ENCODE measurements around the gene OR2A12.

DNA sequence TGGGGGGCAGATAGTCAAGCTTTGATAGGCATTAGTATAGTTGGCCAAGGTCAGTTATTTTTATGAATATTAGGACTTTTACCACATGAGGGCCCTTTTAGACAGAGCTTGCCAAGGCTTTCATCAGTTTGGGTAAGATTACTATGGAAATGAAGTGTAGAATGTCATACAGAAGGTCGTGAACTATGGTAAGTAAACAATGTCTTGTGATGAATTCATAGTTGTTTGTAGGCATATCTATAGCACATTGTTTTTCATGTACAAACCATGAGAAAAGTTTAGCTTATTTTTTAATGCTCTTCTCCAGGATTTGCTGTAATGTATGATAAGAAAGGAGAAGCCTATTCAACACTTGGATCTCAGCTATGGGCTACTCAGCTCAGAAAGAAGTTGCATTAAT, 27.6 kb downstream of the OR2A12 start:
- no peak for TF ChIP-seq EP300 (IDR thresholded peaks at IDR 0.05; ENCODE audit: borderline replicate concordance)
- no peak for TF ChIP-seq EGR1 (IDR thresholded peaks at IDR 0.05)
- no peak for TF ChIP-seq CREB1 (IDR thresholded peaks at IDR 0.05; ENCODE audit: low read depth)
- no peak for TF ChIP-seq CEBPB (IDR thresholded peaks at IDR 0.05)
- TF ChIP-seq YY1 (IDR thresholded peaks at IDR 0.05; ENCODE audit: low read depth) = no peak
- no peak for TF ChIP-seq TAF1 (IDR thresholded peaks at IDR 0.05; ENCODE audit: low read depth)
- TF ChIP-seq ZBTB7A (IDR thresholded peaks at IDR 0.05; ENCODE audit: low read depth) = no peak
- TF ChIP-seq, protein P1, sequence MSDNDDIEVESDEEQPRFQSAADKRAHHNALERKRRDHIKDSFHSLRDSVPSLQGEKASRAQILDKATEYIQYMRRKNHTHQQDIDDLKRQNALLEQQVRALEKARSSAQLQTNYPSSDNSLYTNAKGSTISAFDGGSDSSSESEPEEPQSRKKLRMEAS (IDR thresholded peaks at IDR 0.05) = no peak
- TF ChIP-seq, protein P2, sequence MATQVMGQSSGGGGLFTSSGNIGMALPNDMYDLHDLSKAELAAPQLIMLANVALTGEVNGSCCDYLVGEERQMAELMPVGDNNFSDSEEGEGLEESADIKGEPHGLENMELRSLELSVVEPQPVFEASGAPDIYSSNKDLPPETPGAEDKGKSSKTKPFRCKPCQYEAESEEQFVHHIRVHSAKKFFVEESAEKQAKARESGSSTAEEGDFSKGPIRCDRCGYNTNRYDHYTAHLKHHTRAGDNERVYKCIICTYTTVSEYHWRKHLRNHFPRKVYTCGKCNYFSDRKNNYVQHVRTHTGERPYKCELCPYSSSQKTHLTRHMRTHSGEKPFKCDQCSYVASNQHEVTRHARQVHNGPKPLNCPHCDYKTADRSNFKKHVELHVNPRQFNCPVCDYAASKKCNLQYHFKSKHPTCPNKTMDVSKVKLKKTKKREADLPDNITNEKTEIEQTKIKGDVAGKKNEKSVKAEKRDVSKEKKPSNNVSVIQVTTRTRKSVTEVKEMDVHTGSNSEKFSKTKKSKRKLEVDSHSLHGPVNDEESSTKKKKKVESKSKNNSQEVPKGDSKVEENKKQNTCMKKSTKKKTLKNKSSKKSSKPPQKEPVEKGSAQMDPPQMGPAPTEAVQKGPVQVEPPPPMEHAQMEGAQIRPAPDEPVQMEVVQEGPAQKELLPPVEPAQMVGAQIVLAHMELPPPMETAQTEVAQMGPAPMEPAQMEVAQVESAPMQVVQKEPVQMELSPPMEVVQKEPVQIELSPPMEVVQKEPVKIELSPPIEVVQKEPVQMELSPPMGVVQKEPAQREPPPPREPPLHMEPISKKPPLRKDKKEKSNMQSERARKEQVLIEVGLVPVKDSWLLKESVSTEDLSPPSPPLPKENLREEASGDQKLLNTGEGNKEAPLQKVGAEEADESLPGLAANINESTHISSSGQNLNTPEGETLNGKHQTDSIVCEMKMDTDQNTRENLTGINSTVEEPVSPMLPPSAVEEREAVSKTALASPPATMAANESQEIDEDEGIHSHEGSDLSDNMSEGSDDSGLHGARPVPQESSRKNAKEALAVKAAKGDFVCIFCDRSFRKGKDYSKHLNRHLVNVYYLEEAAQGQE (IDR thresholded peaks at IDR 0.05; ENCODE audit: low read depth) = no peak
- TF ChIP-seq NFIC (IDR thresholded peaks at IDR 0.05) = no peak
- TF ChIP-seq, protein P3, sequence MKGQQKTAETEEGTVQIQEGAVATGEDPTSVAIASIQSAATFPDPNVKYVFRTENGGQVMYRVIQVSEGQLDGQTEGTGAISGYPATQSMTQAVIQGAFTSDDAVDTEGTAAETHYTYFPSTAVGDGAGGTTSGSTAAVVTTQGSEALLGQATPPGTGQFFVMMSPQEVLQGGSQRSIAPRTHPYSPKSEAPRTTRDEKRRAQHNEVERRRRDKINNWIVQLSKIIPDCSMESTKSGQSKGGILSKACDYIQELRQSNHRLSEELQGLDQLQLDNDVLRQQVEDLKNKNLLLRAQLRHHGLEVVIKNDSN (IDR thresholded peaks at IDR 0.05) = no peak
- no peak for TF ChIP-seq FOXM1 (IDR thresholded peaks at IDR 0.05; ENCODE audit: borderline replicate concordance, low read depth)
- no peak for TF ChIP-seq RAD21 (IDR thresholded peaks at IDR 0.05; ENCODE audit: low read depth)
- TF ChIP-seq TCF12 (IDR thresholded peaks at IDR 0.05; ENCODE audit: low read depth) = no peak
